Astrocyte (in vitro differentiated cells and primary cell): ENCODE data around the gene PTOV1. TPM values are rescaled to one million over a fixed set of nuclear protein-coding genes. Genes with fewer than 3 reads are reported as not detected.

Source experiments
- DNase-seq: peaks from one replicate; pipeline ENCODE4 v3.0.0-alpha.2; 2010; ENCODE audit warnings: low read depth
- FAIRE-seq: peaks from 2 replicates; lab custom pipeline; 2011; peaks lifted over from hg19 to GRCh38; lab: Jason Lieb, UNC
- H2AFZ ChIP-seq: 2 replicates; pipeline ENCODE4 v1.6.0; 2012; ENCODE audit warnings: low read depth, low read length, inconsistent platforms
- H3K27ac ChIP-seq: 2 replicates; pipeline ENCODE4 v1.5.1; 2011; ENCODE audit warnings: low read depth, low read length, inconsistent platforms
- H3K27me3 ChIP-seq: 2 replicates; pipeline ENCODE4 v1.6.0; 2011; ENCODE audit warnings: low read length, inconsistent platforms; ENCODE audit not compliant: insufficient read depth
- H3K36me3 ChIP-seq: 2 replicates; pipeline ENCODE4 v1.5.1; 2011; ENCODE audit warnings: low read length, inconsistent platforms; ENCODE audit not compliant: insufficient read depth
- H3K4me1 ChIP-seq: 2 replicates; pipeline ENCODE4 v1.5.1; 2011; ENCODE audit warnings: low read length, inconsistent platforms; ENCODE audit not compliant: insufficient read depth
- H3K4me2 ChIP-seq: 2 replicates; pipeline ENCODE4 v1.6.0; 2012; ENCODE audit warnings: low read length, inconsistent platforms
- H3K4me3 ChIP-seq: 2 replicates; pipeline ENCODE4 v1.5.1; 2011; ENCODE audit warnings: low read depth, mild to moderate bottlenecking, low read length, inconsistent platforms; ENCODE audit not compliant: insufficient read depth
- H3K79me2 ChIP-seq: 2 replicates; pipeline ENCODE4 v1.6.0; 2012; ENCODE audit warnings: mild to moderate bottlenecking, low read length, inconsistent platforms; ENCODE audit not compliant: insufficient read depth
- H3K9ac ChIP-seq: 2 replicates; pipeline ENCODE4 v1.6.0; 2012; ENCODE audit warnings: mild to moderate bottlenecking, low read length, inconsistent platforms
- H3K9me3 ChIP-seq: 2 replicates; pipeline ENCODE4 v1.5.1; 2012; ENCODE audit warnings: low read depth, mild to moderate bottlenecking, low read length, inconsistent platforms; ENCODE audit not compliant: insufficient read depth
- H4K20me1 ChIP-seq: 2 replicates; pipeline ENCODE4 v1.6.0; 2012; ENCODE audit warnings: low read length, inconsistent platforms; ENCODE audit not compliant: insufficient read depth
- H3K27ac Mint-ChIP-seq: one replicate; pipeline ENCODE4 v1.8.0; 2021; ENCODE audit warnings: mild to moderate bottlenecking, mixed read lengths; ENCODE audit not compliant: unreplicated experiment
- H3K27me3 Mint-ChIP-seq: one replicate; pipeline ENCODE4 v1.8.0; 2021; ENCODE audit warnings: low read depth, mixed read lengths; ENCODE audit not compliant: unreplicated experiment
- H3K36me3 Mint-ChIP-seq: one replicate; pipeline ENCODE4 v1.8.0; 2021; ENCODE audit warnings: low read depth, mixed read lengths; ENCODE audit not compliant: unreplicated experiment
- H3K4me1 Mint-ChIP-seq: one replicate; pipeline ENCODE4 v1.8.0; 2021; ENCODE audit warnings: low read depth, mixed read lengths; ENCODE audit not compliant: unreplicated experiment
- H3K4me3 Mint-ChIP-seq: one replicate; pipeline ENCODE4 v1.8.0; 2021; ENCODE audit warnings: mild to moderate bottlenecking, moderate library complexity, mixed read lengths; ENCODE audit not compliant: unreplicated experiment
- H3K9me3 Mint-ChIP-seq: one replicate; pipeline ENCODE4 v1.8.0; 2021; ENCODE audit warnings: mild to moderate bottlenecking, mixed read lengths; ENCODE audit not compliant: unreplicated experiment
- CTCF ChIP-seq: IDR thresholded peaks from 2 replicates; pipeline ENCODE4 v1.5.1; 2011; ENCODE audit warnings: low read depth, mild to moderate bottlenecking, inconsistent platforms, low read length, moderate library complexity; ENCODE audit not compliant: insufficient read depth
- EZH2 ChIP-seq: IDR thresholded peaks from 2 replicates; pipeline ENCODE4 v1.6.1; 2012; ENCODE audit warnings: mild to moderate bottlenecking, low read length, inconsistent platforms; ENCODE audit not compliant: insufficient read depth
- total RNA-seq: library from RNA; stranded (reverse); gene quantifications from 2 replicates; pipeline ENCODE4 v1.2.1, GENCODE V29; 2021

The PTOV1 gene
- total RNA-seq, 1 donor from 2014 or later: 162 TPM

GRCh38 chr19:49827034-49827433, 23.9 kb upstream of the PTOV1 start:
- Histone ChIP-seq H3K27ac (no peak overlapping the region), H3K4me2 (no peak overlapping the region), H3K27me3 (no peaks in the 10 kb centered on the region), H3K9ac (no peak overlapping the region), H3K4me3 (no peak overlapping the region), H3K79me2 (peaks cover 37% of the 10 kb centered on the region), H3K36me3 (peaks cover 8% of the 10 kb centered on the region), H3K9me3 (no peaks in the 10 kb centered on the region), H4K20me1 (peaks cover 51% of the 10 kb centered on the region), H3K4me1 (peaks cover 5% of the 10 kb centered on the region), H2AFZ (no peak overlapping the region)
- TF ChIP-seq EZH2 (no peak), CTCF (no peak)
- DNase-seq: no peak
- Mint-ChIP-seq H3K4me1 (no peaks in the 10 kb centered on the region), H3K27ac (no peak overlapping the region), H3K36me3 (peaks cover 13% of the 10 kb centered on the region), H3K4me3 (no peak overlapping the region), H3K9me3 (peaks cover 4% of the 10 kb centered on the region), H3K27me3 (no peaks in the 10 kb centered on the region)
- FAIRE-seq: no peak

DNA sequence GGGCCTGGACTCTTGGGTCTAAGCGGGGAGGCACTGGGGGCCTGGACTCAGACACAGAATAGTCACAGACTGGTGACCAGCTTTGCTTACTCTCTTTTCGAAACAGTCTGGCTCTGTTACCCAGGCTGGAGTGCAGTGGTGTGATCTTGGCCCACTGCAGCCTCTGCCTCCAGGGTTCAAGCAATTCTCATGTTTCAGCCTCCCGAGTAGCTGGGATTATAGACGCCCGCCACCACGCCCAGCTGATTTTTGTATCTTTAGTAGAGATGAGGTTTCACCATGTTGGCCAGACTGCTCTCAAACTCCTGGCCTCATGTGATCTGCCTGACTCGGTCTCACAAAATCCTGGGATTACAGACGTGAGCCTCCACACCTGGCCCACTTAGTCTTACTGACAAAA, 21.8 kb upstream of the PTOV1 start:
- no peaks in the 10 kb centered on the region for H3K27me3 Mint-ChIP-seq
- no peak for TF ChIP-seq CTCF
- TF ChIP-seq EZH2: no peak
- peaks cover 48% of the 10 kb centered on the region for H4K20me1 ChIP-seq

DNA sequence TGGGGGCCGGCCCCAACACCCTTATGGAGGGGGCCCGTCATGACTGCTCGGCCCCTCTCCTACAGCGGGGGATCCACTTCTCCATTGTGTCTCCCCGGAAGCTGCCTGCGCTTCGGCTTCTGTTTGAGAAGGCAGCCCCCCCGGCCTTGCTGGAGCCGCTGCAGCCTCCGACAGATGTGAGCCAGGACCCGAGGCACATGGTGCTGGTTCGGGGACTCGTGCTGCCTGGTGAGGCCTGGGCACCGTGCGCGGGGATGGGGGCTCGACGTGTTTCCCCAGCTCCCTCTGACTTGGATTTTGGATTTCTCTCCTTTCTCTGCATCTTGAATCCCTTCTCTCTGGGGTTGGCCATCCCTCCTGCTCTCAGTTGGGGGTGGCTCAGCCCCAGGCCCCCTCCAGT, 21.2 kb upstream of the PTOV1 start:
- TF ChIP-seq CTCF (no peak), EZH2 (no peak)
- Histone ChIP-seq H3K79me2 (peaks cover 16% of the 10 kb centered on the region), H3K4me3 (no peak overlapping the region), H3K4me2 (no peak overlapping the region), H3K9me3 (no peaks in the 10 kb centered on the region), H2AFZ (no peak overlapping the region), H3K4me1 (peaks cover 12% of the 10 kb centered on the region), H3K9ac (no peak overlapping the region), H3K36me3 (peaks cover 7% of the 10 kb centered on the region), H3K27ac (no peak overlapping the region), H4K20me1 (peaks cover 44% of the 10 kb centered on the region), H3K27me3 (no peaks in the 10 kb centered on the region)
- DNase-seq: no peak
- no peak overlapping the region for H3K27ac Mint-ChIP-seq
- H3K4me1 Mint-ChIP-seq: no peaks in the 10 kb centered on the region
- H3K4me3 Mint-ChIP-seq: no peak overlapping the region
- H3K36me3 Mint-ChIP-seq: peaks cover 28% of the 10 kb centered on the region
- no peak for FAIRE-seq
- H3K9me3 Mint-ChIP-seq: peaks cover 4% of the 10 kb centered on the region
- H3K27me3 Mint-ChIP-seq: no peaks in the 10 kb centered on the region

More for the DNA sequence above, 21.8 kb upstream of the PTOV1 start:
- no peaks in the 10 kb centered on the region for H3K4me1 Mint-ChIP-seq
- Histone ChIP-seq H3K36me3 (peaks cover 7% of the 10 kb centered on the region), H3K79me2 (peaks cover 19% of the 10 kb centered on the region), H3K9ac (no peak overlapping the region), H3K4me3 (no peak overlapping the region), H3K4me2 (no peak overlapping the region), H3K4me1 (peaks cover 12% of the 10 kb centered on the region), H2AFZ (no peak overlapping the region), H3K27me3 (no peaks in the 10 kb centered on the region), H3K27ac (no peak overlapping the region), H3K9me3 (no peaks in the 10 kb centered on the region)
- no peak for FAIRE-seq
- peaks cover 26% of the 10 kb centered on the region for H3K36me3 Mint-ChIP-seq
- DNase-seq: no peak
- peaks cover 4% of the 10 kb centered on the region for H3K9me3 Mint-ChIP-seq
- no peak overlapping the region for H3K4me3 Mint-ChIP-seq
- no peak overlapping the region for H3K27ac Mint-ChIP-seq
